Breast epithelium (tissue), 3 donors: ENCODE measurements around the gene PDE6B.

ENCODE experiments used
- POLR2AphosphoS5 ChIP-seq, 3 donors: sonication (generic); formaldehyde crosslinking; IDR thresholded peaks; one replicate each; pipeline ENCODE4 v1.6.1; 2017; ENCODE audit warnings: antibody characterized with exemption in 3 of 3
- TF ChIP-seq, protein P1 (sequence below), 3 donors: fragments of 450-650 bp; IDR thresholded peaks; one replicate each; pipeline ENCODE4 v1.5.1; 2016 to 2017; ENCODE audit warnings: antibody characterized with exemption in 3 of 3, mild to moderate bottlenecking in 3 of 3, moderate library complexity in 3 of 3

DNA sequence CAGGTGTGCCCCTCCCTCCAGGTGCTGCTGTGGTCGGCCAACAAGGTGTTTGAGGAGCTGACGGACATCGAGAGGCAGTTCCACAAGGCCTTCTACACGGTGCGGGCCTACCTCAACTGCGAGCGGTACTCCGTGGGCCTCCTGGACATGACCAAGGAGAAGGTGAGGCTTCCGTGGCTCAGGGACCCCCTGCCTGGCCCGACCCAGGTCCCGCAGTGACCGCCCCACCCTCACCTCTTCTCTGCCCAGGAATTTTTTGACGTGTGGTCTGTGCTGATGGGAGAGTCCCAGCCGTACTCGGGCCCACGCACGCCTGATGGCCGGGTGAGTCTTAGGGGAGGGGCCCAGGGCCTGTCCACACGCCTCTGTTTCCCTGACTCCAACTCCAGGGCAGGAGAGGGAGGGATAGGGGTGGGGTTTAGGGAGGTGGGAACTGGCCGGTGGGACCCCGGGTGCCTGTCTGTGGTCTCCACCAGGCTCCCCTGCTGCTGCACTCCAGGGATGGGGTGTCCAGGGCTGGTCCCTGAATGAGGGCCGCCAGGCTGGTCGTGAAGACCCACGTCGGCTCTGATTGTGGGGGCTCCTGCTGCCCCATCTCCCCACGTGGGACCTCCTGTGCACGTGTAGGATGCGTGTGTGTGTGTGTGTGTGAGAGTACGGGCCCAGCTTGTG is 28.6 kb downstream of the PDE6B start:
- TF ChIP-seq, protein P1, sequence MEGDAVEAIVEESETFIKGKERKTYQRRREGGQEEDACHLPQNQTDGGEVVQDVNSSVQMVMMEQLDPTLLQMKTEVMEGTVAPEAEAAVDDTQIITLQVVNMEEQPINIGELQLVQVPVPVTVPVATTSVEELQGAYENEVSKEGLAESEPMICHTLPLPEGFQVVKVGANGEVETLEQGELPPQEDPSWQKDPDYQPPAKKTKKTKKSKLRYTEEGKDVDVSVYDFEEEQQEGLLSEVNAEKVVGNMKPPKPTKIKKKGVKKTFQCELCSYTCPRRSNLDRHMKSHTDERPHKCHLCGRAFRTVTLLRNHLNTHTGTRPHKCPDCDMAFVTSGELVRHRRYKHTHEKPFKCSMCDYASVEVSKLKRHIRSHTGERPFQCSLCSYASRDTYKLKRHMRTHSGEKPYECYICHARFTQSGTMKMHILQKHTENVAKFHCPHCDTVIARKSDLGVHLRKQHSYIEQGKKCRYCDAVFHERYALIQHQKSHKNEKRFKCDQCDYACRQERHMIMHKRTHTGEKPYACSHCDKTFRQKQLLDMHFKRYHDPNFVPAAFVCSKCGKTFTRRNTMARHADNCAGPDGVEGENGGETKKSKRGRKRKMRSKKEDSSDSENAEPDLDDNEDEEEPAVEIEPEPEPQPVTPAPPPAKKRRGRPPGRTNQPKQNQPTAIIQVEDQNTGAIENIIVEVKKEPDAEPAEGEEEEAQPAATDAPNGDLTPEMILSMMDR (IDR thresholded peaks at IDR 0.05), result no peak
- no peak for TF ChIP-seq POLR2AphosphoS5 (IDR thresholded peaks at IDR 0.05)
